HEK293T (cell line): Measurements from ENCODE around the gene TMEM256.

ENCODE experiments used
- ARNT ChIP-seq: fragments of 450-650 bp; IDR thresholded peaks from 2 replicates; pipeline ENCODE4 v1.6.1; 2017; ENCODE audit warnings: mild to moderate bottlenecking
- CTBP1 ChIP-seq: fragments of 450-650 bp; IDR thresholded peaks from 2 replicates; pipeline ENCODE4 v1.6.1; 2016; ENCODE audit warnings: borderline replicate concordance
- ELF4 ChIP-seq: fragments of 450-650 bp; IDR thresholded peaks from 2 replicates; pipeline ENCODE4 v1.6.1; 2017; ENCODE audit warnings: antibody characterized with exemption
- FOXA1 ChIP-seq: fragments of 450-650 bp; IDR thresholded peaks from 2 replicates; pipeline ENCODE4 v1.6.1; 2016; ENCODE audit warnings: mild to moderate bottlenecking
- FOXK2 ChIP-seq: fragments of 450-650 bp; IDR thresholded peaks from 2 replicates; pipeline ENCODE4 v1.6.1; 2016; ENCODE audit warnings: mild to moderate bottlenecking
- HDGF ChIP-seq: fragments of 450-650 bp; IDR thresholded peaks from 2 replicates; pipeline ENCODE4 v1.6.1; 2017; ENCODE audit warnings: antibody characterized with exemption, borderline replicate concordance
- LEF1 ChIP-seq: fragments of 450-650 bp; IDR thresholded peaks from 2 replicates; pipeline ENCODE4 v1.6.1; 2017; ENCODE audit warnings: mild to moderate bottlenecking, borderline replicate concordance
- SP1 ChIP-seq: fragments of 450-650 bp; IDR thresholded peaks from 2 replicates; pipeline ENCODE4 v1.6.1; 2017
- SUZ12 ChIP-seq: fragments of 450-650 bp; IDR thresholded peaks from 2 replicates; pipeline ENCODE4 v1.6.1; 2016; ENCODE audit warnings: mild to moderate bottlenecking
- TF ChIP-seq, protein P1 (sequence below): fragments of 450-650 bp; IDR thresholded peaks from 2 replicates; pipeline ENCODE4 v1.6.1; 2016

GRCh38 chr17:7356072-7356549 is 47.8 kb downstream of the TMEM256 start:
- TF ChIP-seq ELF4: no peak
- peak; percentile 21; the same call in 1 of the 2 replicates for TF ChIP-seq CTBP1
- TF ChIP-seq, protein P1, sequence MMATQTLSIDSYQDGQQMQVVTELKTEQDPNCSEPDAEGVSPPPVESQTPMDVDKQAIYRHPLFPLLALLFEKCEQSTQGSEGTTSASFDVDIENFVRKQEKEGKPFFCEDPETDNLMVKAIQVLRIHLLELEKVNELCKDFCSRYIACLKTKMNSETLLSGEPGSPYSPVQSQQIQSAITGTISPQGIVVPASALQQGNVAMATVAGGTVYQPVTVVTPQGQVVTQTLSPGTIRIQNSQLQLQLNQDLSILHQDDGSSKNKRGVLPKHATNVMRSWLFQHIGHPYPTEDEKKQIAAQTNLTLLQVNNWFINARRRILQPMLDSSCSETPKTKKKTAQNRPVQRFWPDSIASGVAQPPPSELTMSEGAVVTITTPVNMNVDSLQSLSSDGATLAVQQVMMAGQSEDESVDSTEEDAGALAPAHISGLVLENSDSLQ: no peak
- peak; percentile 63; the same call in 1 of the 2 replicates for TF ChIP-seq HDGF
- no peak for TF ChIP-seq FOXK2
- TF ChIP-seq SP1: no peak
- no peak for TF ChIP-seq SUZ12
- no peak for TF ChIP-seq FOXA1
- no peak for TF ChIP-seq ARNT
- TF ChIP-seq LEF1: no peak
